Fibroblast of skin of scalp (primary cell): ENCODE data around the gene BMPER.

Experiments used
- DNase-seq: peaks from one replicate; pipeline ENCODE4 v3.0.0-alpha.2; 2013

BMPER gene

DNA sequence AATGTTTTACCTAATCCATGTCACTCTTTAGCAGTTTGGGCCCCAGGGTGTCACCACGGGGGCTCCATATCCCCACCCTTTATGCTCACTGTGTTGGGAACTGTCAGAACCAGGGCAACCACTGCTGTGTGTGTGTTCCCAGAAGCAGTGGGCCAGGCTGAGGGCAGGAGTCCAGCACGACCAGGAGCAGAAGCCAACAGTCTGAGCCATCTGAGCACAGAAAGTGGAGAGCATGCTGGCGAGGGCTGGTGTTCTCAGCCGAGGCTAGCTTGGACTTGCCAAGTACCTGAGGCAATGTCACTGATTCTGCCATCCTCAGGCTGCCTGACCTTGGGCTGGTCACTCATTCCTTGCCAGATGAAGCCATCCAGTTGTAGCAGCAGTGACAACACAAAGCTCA, 285.0 kb downstream of the BMPER start:
- DNase-seq: no peak

DNA sequence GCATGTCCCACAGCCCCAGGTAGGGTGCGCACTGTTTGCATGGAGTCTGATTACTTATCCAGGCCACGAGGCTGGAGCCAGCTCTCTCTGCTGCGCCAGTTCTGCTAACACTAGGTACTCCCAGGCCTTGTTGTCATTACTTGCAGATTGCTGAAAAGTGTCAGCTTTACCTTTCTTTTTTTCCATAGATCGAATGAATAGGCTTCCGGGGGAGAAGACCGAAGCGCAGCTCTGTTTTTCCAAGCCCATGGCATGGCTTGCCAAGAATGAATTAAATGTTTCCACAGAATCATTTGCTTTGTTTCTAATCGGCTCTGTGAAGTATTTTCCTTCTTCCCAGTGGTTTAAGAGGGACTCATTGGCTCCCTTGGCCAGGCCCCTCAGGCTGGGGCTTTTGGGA, 285.8 kb downstream of the BMPER start:
- DNase-seq: no peak

DNA sequence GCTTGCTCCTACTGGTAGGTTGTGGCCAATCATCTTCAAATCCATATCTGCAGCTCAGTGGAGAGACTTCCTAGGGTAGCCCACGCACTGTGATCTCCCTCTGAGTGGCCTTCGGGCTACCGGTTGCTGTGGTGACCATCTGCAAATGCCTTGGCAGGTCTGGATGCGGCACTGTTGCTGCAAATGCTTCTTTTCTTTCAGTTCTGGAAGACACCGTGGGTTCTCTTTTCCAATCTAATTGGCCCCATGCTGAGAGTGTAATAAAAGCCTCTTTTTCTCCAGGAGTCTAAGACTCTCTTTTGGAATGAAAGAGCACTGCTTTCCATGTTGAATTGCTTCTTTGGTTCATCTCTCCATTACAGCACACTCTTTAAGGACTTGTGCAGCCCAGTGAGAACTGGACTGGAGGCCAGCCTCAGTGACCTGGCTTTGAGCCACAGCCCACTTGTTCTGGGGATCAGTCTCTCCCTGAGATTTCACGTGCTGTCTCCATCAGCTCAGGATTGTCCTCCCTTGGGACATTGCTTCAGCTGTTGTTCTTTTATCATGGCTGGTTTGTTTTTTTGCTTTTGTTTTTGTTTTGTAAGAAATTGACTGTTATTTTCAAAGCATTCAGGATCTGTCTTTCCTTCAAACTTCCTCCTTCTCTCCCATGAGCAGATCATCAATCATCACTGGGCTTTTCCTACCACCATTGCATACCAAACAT, 286.6 kb downstream of the BMPER start:
- no peak for DNase-seq

DNA sequence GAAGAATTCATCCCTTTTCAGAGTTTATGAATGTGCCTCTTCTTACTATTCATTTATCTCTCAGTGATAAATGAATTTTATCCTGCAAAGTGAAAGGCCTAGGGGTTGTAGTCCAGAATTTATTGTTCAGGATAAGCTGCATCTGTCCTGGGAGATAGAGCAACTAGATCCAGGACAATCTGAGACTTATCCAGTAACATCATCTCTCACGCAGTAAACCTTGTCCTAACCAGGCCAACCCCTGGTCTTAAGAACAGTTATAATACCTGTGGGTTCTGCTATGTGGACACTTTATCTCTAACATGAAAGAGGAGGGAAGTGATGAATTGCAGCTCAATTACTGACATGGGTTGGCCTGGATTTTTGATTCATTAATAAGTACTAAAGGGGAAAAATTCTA, 287.6 kb downstream of the BMPER start:
- no peak for DNase-seq

DNA sequence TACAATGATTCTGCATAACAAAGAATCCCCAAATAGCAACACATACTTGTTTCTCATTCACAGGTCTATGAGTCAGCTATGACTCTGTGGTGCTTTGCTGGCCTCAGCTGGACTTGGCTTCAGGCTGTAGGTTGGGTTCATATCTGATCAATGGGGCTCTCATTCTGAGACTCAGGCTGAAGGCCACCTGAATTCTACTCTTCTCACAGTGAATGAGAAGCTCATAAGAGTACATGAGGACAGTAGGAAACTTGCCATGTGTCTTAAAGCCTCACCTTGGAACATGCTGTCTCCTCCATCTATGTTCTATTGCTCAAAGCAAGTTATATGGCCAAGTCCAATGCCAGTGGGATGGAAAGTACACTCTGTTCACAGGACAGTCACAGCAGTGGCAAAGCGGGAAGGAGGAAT, 292.9 kb downstream of the BMPER start:
- no peak for DNase-seq
